Inflammatory macrophage treated with lipopolysaccharide for 4 hours (primary cell): ENCODE measurements around the gene ZMYM5.
"Not testable (repeated sequence)": the region's sequence is repeated elsewhere in the genome, so short reads cannot be mapped to it uniquely, and the experiment has no call there.

Source experiments
- DNase-seq: peaks from one replicate; pipeline ENCODE4 v3.0.0-alpha.2; 2020

Gene ZMYM5

DNA sequence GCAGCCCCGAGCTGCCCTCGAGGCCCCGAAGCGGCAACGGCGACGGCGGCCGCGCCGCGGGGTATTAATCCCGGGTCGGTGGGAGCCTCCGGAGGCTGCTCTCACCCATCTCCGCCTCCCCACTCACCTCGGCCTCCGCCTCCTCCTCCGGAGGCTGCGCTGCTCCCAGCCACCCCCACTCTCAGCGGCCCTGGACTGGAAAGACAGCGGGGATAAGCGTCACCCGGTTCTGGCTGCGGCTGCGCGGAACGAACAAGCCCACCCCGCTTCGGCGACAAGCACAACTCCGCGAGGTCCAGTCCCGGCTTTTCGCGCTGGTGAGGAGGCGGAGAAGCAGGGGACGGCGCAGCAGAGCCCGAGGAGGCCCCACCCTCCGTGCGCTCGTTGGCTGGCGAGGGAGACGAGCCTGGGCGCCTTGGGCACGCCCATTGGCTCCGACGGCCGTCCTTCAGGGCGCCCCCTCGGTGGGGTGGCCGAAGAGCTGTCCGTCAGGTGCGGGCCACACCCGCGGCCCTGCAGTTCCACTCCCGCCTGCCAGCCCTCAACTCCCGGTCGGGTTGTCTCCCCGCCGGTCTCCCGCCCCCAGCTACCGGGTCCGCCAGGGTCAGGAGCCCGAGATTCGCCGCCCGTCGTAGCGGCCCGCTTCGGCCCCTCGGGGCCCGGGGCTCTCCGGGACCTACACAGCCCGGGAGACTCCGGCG lies at the start of gene ZMYM5:
TSS of gene ZMYM5 (minus strand) at position 327 of the 701 bp plus-strand sequence. CDS start 11,469 bp downstream, outside the sequence.
- peak; percentile 100 for DNase-seq

- no peak for DNase-seq
These were observed 47.1 kb upstream of the ZMYM5 start for GRCh38 chr13:19910336-19911072.

DNA sequence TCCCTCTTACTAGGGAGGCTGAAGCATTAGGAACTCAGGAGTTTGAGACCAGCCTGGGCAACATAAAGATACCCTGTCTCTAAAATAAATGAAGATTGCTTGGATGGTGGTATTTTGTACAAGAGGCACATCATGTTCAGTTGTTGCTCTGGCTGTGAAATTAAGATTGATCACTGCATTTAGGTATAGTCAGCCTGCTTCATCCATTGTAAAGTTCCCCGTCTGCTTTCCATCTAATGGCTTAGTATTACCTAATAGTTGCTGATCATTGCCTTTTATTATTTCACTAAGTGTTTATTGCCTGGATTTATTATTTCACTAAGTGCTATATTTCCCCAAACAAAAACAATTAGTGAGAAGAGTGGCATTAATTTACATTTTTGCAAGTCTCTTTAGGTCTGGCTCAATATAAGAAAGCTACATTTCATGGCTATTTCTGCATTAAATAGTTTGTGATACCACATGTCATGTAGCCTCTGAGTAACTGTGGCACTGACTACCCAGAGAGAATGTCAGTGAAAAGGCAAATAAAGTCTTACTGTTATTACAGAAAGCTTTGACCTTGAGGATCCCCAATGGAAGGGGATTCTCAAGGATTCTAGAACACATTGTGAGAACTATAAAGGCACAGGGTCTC lies 45.0 kb upstream of the ZMYM5 start:
- no peak for DNase-seq

- not testable (repeated sequence) for DNase-seq
These were observed 42.2 kb upstream of the ZMYM5 start for GRCh38 chr13:19905487-19906195.

DNA sequence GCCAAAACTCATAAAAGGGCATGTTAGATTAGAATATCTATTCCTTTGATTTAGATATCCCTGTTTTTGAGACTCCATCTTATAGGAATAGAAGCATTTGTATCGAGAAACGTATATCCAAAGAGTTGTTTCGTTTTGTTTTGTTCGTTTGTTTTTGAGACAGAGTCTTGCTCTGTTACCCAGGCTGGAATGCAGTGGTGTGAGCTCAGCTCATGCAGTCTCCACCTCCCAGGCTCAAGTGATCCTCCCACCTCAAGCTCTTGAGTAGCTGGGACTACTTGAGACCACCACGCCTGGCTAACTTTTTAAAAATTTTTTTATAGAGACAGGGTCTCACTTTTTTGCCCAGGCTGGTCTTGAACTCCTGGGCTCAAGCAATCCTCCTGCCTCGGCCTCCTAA lies 26.6 kb upstream of the ZMYM5 start:
- no peak for DNase-seq

DNA sequence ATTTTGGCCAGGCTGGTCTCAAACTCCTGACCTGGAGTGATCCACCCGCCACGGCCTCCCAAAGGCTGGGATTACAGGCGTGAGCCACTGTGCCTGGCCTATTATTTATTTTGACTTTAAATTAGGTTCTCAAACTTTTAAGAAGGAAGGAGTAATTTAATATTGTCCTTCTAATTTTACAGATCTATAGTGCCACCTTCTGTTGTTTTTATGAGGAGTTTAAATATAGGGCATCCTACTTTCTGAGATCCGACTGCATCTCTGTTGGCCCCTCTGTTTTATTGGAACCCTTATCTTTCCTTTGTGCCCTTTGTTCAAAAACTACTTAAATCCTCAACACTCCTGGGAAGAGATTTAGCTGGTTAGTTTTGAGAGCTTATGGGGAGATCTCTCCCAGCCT lies 25.4 kb upstream of the ZMYM5 start:
- peak; percentile 3 for DNase-seq

GRCh38 chr13:19882231-19882630 lies 18.8 kb upstream of the ZMYM5 start:
- DNase-seq: no peak

- DNase-seq: no peak
These were observed 18.2 kb upstream of the ZMYM5 start for GRCh38 chr13:19881641-19882040.

GRCh38 chr13:19864746-19865309 lies 1.4 kb upstream of the ZMYM5 start:
- DNase-seq: peak; percentile 81

GRCh38 chr13:19864024-19864745 lies 736 bp upstream of the ZMYM5 start:
- DNase-seq: peak; percentile 55

DNA sequence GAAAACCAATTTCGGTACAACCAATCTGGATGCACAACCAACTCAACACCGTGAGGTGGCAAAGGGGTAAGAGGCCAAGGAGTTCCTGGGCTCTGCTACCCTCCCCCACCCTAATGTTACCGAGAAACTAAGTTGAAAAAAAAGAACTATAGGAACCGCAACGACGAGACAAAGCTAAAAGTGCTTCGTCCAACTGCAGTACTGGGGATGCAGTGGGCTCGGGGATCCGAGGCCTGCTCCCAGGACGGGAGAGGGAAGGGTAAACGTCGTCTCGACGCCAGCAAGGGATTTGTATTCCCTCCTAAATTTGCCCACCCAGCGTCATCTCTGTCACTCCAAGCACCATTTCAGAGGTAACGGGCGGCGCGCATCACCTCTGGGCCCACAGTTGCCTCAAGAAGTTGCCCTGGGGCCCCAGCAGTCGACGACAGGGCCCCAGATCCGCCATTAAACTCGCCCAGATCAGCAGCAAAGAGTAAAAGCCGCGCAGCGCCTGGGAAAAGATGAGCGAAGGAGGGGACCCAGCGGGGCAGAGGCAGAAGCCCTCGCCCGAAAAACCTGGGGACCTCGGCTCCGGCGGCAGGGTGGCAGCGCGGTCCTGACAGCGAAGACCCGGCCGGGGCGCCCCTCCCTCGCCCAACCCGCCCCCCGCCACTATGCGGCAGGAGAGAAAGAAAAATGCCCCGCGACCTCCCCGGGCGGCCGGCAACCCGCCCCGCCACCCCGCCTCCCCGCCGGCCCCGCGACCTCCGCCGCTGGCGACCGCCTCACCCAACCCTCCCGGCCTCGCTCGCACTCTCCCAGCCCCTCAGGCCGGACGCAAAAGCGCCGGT lies 752 bp downstream of the ZMYM5 start:
- peak; percentile 13 for DNase-seq

GRCh38 chr13:19861762-19862161 lies 1.7 kb downstream of the ZMYM5 start:
- DNase-seq: no peak

DNA sequence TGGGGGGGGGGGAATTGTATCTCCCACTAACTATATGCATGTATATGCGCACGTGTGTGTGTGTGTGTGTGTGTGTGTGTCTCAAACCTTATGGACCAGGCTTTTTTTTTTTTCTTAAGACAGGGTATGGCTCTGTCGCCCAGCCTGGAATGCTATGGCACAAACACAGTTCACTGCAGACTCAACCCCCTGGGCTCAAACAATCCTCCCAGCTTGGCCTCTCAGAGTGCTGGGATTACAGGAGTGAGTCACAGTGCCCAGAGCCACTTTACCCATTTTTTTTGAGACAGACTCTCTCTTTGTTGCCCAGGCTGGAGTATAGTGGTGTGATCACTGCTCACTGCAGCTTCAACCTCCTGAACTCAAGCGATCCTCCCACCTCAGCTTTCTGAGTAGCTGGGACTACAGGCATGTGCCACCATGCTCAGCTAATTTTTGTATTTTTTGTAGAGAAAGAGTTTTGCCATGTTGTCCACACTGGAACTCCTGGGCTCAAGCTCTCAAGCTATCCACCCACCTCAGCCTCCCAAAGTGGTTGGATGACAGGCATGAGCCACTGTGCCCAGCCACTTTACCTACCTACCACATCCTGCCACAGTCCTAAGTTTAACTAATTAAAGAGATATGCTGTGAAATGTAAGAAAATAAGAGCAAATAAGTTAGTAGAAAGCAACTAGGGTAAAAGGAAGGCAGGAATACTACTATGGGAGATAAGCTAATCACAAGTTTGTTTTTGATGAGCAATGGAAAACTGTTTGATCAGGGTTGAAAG lies 2.4 kb downstream of the ZMYM5 start:
- no peak for DNase-seq

DNA sequence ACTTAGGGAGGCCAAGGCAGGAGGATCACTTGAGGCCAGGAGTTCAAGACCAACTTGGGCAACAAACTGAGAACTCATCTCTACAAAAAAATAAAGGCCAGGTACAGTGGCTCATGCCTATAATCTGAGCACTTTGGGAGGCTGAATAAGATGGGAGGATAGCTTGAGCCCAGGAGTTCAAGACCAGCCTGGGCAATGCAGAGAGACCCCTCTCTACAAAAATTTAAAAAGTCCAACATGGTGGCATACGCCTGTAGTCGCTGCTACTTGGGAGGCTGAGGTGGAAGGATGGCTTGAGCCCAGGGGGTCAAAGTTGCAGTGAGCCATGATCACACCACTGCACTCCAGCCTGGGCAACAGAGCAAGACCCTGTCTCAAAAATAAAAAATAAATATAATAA lies 5.8 kb downstream of the ZMYM5 start:
- DNase-seq: not testable (repeated sequence)

- DNase-seq: no peak
These were observed 10.7 kb downstream of the ZMYM5 start for GRCh38 chr13:19852766-19853165.

DNA sequence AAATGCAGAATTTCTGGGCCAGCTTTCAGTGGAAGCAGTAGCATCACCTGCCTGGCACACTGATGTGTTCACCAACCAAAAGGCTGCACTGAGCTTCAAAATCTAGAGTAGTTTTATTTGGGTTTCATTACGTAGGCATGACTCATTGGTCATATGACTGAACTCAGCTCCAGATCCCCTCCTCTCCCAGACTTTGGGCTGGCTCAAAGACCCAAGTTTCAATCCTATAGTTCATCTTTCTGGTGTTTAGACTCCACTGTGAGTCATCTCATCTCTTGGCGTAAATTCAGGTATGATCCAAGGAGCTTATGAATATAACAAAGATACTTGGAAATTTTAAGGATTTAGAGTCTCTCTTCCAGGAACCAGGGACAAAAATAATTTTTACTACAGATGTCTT lies 17.7 kb downstream of the ZMYM5 start:
- DNase-seq: peak; percentile 52

DNA sequence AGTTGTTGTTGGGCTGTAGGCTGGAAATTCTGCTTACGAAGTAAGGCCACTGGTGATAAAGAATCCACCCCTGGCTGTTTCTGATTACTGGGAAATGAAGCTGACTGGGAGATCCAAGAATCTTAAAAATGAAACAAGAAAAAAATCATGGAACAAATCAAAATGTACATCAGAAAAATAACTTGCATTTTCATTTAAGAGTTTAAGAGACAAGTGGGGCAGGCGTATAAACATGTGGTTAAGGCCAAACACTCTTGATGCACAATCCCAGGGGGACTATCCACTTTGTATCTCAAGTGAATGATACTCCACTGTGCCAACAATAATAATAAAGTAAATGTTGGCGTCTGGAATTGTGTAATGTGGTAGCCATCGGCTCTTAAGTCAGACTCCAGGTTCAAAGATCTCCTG lies 24.6 kb downstream of the ZMYM5 start:
- DNase-seq: no peak

DNA sequence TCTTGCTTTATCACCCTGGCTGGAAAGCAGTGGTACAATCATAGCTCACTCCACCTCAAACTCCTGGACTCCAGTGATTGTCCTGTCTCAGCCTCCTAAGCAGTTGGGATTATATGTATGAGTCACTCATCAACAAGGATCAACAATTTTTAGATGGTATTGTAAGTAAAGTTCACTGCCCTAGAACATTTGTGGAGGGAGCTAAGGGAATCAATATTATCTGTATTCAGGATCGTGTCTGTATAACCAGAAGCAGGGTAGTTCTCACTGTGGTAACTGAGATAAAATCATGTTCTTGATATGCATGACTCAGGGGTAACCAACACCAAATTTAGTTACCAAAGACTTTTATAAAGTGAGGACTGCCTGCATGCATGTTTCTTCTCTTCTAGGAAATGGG lies 27.0 kb downstream of the ZMYM5 start:
- DNase-seq: no peak

- no peak for DNase-seq
These were observed 28.7 kb downstream of the ZMYM5 start for GRCh38 chr13:19834704-19835103.

DNA sequence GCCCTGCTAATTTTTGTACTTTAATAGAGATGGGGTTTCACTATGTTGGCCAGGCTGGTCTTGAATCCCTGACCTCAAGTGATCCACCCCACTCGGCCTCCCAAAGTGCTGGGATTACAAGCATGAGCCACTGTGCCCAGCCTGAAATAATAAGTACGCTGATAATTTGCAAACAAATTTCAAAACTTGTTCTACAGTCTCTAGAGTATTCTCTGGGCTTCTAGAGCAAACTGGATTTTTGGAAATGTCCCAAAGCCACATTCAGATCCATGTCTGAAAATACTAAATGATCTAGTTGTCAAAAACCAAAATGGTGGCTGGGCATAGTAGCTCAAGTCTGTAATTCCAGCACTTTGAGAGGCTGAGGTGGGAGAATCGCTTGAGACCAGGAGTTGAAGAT lies 40.8 kb downstream of the ZMYM5 start:
- no peak for DNase-seq
